Liver (tissue), 9 donors: Measurements from ENCODE around the gene C9orf72. TPM values are rescaled to one million over a fixed set of nuclear protein-coding genes. Genes with fewer than 3 reads are reported as not detected.

Source experiments
- DNase-seq: peaks from one replicate; pipeline ENCODE4 v3.0.0-alpha.2; 2017; ENCODE audit warnings: low spot score
- H3K27ac ChIP-seq, 2 donors: one replicate each; pipeline ENCODE4 v1.7.0; 2013; ENCODE audit warnings: inconsistent platforms in 2 of 2, low read length in 2 of 2, control low read depth in 1 of 2, low read depth in 1 of 2, mild to moderate bottlenecking in 1 of 2
- H3K27me3 ChIP-seq, 4 donors: one replicate each; pipeline versions ENCODE4 v1.6.1 to v1.7.0; 2013; ENCODE audit warnings: low read length in 3 of 4, inconsistent platforms in 1 of 4, mild to moderate bottlenecking in 1 of 4, moderate library complexity in 1 of 4; ENCODE audit not compliant: control insufficient read depth in 4 of 4, insufficient read depth in 4 of 4
- H3K36me3 ChIP-seq, 4 donors: one replicate each; pipeline versions ENCODE4 v1.6.1 to v1.7.0; 2013; ENCODE audit warnings: low read length in 3 of 4, mild to moderate bottlenecking in 3 of 4, low read depth in 1 of 4, moderate library complexity in 1 of 4; ENCODE audit not compliant: control insufficient read depth in 4 of 4, insufficient read depth in 3 of 4
- H3K4me1 ChIP-seq, 4 donors: one replicate each; pipeline versions ENCODE4 v1.6.1 to v1.7.0; 2013; ENCODE audit warnings: low read length in 3 of 4, mild to moderate bottlenecking in 3 of 4, moderate library complexity in 1 of 4; ENCODE audit not compliant: control insufficient read depth in 4 of 4, insufficient read depth in 4 of 4
- H3K4me3 ChIP-seq, 3 donors: one replicate each; pipeline versions ENCODE4 v1.6.1 to v1.7.0; 2013; ENCODE audit warnings: low read length in 3 of 3, control low read depth in 1 of 3, low read depth in 1 of 3, mild to moderate bottlenecking in 1 of 3
- H3K9ac ChIP-seq, 2 donors: one replicate each; pipeline ENCODE4 v1.7.0; 2013; ENCODE audit warnings: low read length in 2 of 2, mild to moderate bottlenecking in 2 of 2, moderate library complexity in 2 of 2, control low read depth in 1 of 2, low read depth in 1 of 2
- H3K9me3 ChIP-seq, 4 donors: one replicate each; pipeline versions ENCODE4 v1.6.1 to v1.7.0; 2013; ENCODE audit warnings: low read length in 3 of 4; ENCODE audit not compliant: control insufficient read depth in 4 of 4
- CTCF ChIP-seq: fragments of 150-350 bp; IDR thresholded peaks from 2 replicates; pipeline ENCODE4 v1.5.1; 2017; ENCODE audit warnings: improper control_type of control experiment, low read depth, low read length; ENCODE audit not compliant: missing input control
- EGR1 ChIP-seq, 2 donors: IDR thresholded peaks; 2 replicates each; pipeline ENCODE4 v1.6.1; 2016 to 2018; ENCODE audit warnings: antibody characterized with exemption in 2 of 2, low read depth in 2 of 2
- FOXA1 ChIP-seq: IDR thresholded peaks from 2 replicates; pipeline ENCODE4 v1.6.1; 2016; ENCODE audit warnings: antibody characterized with exemption
- FOXA2 ChIP-seq: IDR thresholded peaks from 2 replicates; pipeline ENCODE4 v1.6.1; 2016; ENCODE audit warnings: antibody characterized with exemption
- GABPA ChIP-seq, 2 donors: IDR thresholded peaks in 1 of 2; conservative IDR thresholded peaks in 1 of 2; 2 replicates each; pipeline ENCODE4 v1.6.1; 2016; ENCODE audit warnings: antibody characterized with exemption in 2 of 2, mild to moderate bottlenecking in 1 of 2, moderate library complexity in 1 of 2
- HNF4A ChIP-seq, 2 donors: conservative IDR thresholded peaks; 2 replicates each; pipeline ENCODE4 v1.6.1; 2016; ENCODE audit warnings: antibody characterized with exemption in 2 of 2, mild to moderate bottlenecking in 2 of 2
- HNF4G ChIP-seq: IDR thresholded peaks from 2 replicates; pipeline ENCODE4 v1.6.1; 2016; ENCODE audit warnings: antibody characterized with exemption
- JUND ChIP-seq, 2 donors: IDR thresholded peaks; 2 replicates each; pipeline ENCODE4 v1.6.1; 2016; ENCODE audit warnings: antibody characterized with exemption in 2 of 2
- NR2F2 ChIP-seq: IDR thresholded peaks from 2 replicates; pipeline ENCODE4 v1.6.1; 2016; ENCODE audit warnings: antibody characterized with exemption
- RAD21 ChIP-seq, 2 donors: IDR thresholded peaks; 2 replicates each; pipeline ENCODE4 v1.6.1; 2016; ENCODE audit warnings: antibody characterized with exemption in 2 of 2, mild to moderate bottlenecking in 2 of 2
- RXRA ChIP-seq, 2 donors: IDR thresholded peaks; 2 replicates each; pipeline ENCODE4 v1.6.1; 2017 to 2018; ENCODE audit warnings: antibody characterized with exemption in 2 of 2, mild to moderate bottlenecking in 1 of 2
- SP1 ChIP-seq: IDR thresholded peaks from 2 replicates; pipeline ENCODE4 v1.6.1; 2018; ENCODE audit warnings: antibody characterized with exemption, mild to moderate bottlenecking
- YY1 ChIP-seq: IDR thresholded peaks from 2 replicates; pipeline ENCODE4 v1.6.1; 2016; ENCODE audit warnings: antibody characterized with exemption, mild to moderate bottlenecking
- WGBS: extraction: QIAGEN DNeasy Blood & Tissue Kit; methylation state at CpG from one replicate; pipeline ENCODE4 v1.1.7; 2013; 5-methylcytosine and 5-hydroxymethylcytosine counted together
- polyA plus RNA-seq, 2 donors: library from polyadenylated mRNA; stranded (reverse) in 1 of 2; unstranded in 1 of 2; fragments of 200-250 nt in 1 of 2; fragments of >200 nt in 1 of 2; fragmentation: Nextera tagmentation in 1 of 2; extraction: Ambion mirVana in 1 of 2; gene quantifications; one replicate each; pipeline versions ENCODE4 v1.2.1 to v1.2.3, GENCODE V29; 2013 to 2015
- total RNA-seq, 2 donors: library from RNA; depleted of rRNA; stranded (reverse); fragments of >200 nt; gene quantifications; one replicate each; pipeline ENCODE4 v1.2.3, GENCODE V29; 2014
- TF ChIP-seq, protein P1 (sequence below): IDR thresholded peaks from 2 replicates; pipeline ENCODE4 v1.6.1; 2016; ENCODE audit warnings: antibody characterized with exemption
- TF ChIP-seq, protein P2 (sequence below): IDR thresholded peaks from 2 replicates; pipeline ENCODE4 v1.6.1; 2016; ENCODE audit warnings: antibody characterized with exemption
- donor health status: healthy.
- donor health status: healthy.
- donor health status: healthy.
- donor health status: healthy.
- donor health status: healthy.

The C9orf72 gene
- total and polyA plus RNA-seq, 4 donors = 2.8 to 14.1 (median 8.6) TPM

GRCh38 chr9:27524236-27524635 is 49.0 kb downstream of the C9orf72 start, which contains the start of gene IFNK:
IFNK (plus strand) TSS chr9:27524290; CDS start chr9:27524337, 47 bp downstream.
- Histone ChIP-seq H3K4me3 (no peak within 1 kb of the TSS), H3K9ac (no peak within 1 kb of the TSS), H3K27ac (no peak within 1 kb of the TSS), H3K36me3 (no peaks in the 10 kb centered on the region), H3K27me3 (no peaks in the 10 kb centered on the region), H3K4me1 (peaks cover 0 to 6% (median 3%) of the 10 kb centered on the region in 4 donors), H3K9me3 (no peaks in the 10 kb centered on the region)
- DNase-seq = no peak
- 93% methylated on average over 2 of the region's 2 CpGs for WGBS
- TF ChIP-seq HNF4A (conservative IDR thresholded peaks at IDR 0.05) (no peak), YY1 (no peak), RAD21 (IDR thresholded peaks at IDR 0.05) (no peak), FOXA2 (no peak), NR2F2 (no peak), EGR1 (IDR thresholded peaks at IDR 0.05; ENCODE audit: low read depth in 2 of 2) (no peak), SP1 (no peak), RXRA (IDR thresholded peaks at IDR 0.05) (no peak), GABPA (IDR thresholded peaks at IDR 0.05 in 1 of 2, conservative IDR thresholded peaks at IDR 0.05 in 1 of 2) (no peak), JUND (IDR thresholded peaks at IDR 0.05) (no peak), FOXA1 (no peak)
- TF ChIP-seq, protein P1, sequence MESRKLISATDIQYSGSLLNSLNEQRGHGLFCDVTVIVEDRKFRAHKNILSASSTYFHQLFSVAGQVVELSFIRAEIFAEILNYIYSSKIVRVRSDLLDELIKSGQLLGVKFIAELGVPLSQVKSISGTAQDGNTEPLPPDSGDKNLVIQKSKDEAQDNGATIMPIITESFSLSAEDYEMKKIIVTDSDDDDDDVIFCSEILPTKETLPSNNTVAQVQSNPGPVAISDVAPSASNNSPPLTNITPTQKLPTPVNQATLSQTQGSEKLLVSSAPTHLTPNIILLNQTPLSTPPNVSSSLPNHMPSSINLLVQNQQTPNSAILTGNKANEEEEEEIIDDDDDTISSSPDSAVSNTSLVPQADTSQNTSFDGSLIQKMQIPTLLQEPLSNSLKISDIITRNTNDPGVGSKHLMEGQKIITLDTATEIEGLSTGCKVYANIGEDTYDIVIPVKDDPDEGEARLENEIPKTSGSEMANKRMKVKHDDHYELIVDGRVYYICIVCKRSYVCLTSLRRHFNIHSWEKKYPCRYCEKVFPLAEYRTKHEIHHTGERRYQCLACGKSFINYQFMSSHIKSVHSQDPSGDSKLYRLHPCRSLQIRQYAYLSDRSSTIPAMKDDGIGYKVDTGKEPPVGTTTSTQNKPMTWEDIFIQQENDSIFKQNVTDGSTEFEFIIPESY = no peak
- TF ChIP-seq, protein P2, sequence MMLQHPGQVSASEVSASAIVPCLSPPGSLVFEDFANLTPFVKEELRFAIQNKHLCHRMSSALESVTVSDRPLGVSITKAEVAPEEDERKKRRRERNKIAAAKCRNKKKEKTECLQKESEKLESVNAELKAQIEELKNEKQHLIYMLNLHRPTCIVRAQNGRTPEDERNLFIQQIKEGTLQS = no peak

DNA sequence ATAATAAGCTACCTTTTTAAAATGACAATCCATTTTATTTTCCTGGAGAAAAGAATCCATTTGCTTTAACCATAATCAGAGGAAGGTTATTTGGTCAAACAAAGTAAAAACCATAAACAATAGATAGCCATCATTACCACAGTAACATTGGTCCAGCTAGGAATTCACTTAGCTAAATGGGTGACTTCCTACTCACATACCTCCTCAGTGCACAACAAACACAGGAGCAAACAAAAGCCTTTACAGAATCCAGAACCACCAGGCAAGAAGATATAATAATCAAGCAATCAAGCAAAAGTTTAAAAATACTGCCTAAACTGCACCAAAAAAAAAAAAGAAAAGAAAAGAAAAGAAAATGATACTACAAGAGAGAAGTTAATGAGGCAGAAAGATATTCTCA is 50.1 kb downstream of the C9orf72 start:
- no peak for TF ChIP-seq SP1
- TF ChIP-seq, protein P1 = no peak
- TF ChIP-seq GABPA (IDR thresholded peaks at IDR 0.05 in 1 of 2, conservative IDR thresholded peaks at IDR 0.05 in 1 of 2) = no peak
- TF ChIP-seq EGR1 (IDR thresholded peaks at IDR 0.05; ENCODE audit: low read depth in 2 of 2) = no peak
- no peak for DNase-seq
- no peak overlapping the region for H3K4me3 ChIP-seq
- no peak overlapping the region for H3K9ac ChIP-seq
- no peak overlapping the region for H3K27ac ChIP-seq
- no peaks in the 10 kb centered on the region for H3K4me1 ChIP-seq
- no peaks in the 10 kb centered on the region for H3K36me3 ChIP-seq
- no peaks in the 10 kb centered on the region for H3K27me3 ChIP-seq
- no peaks in the 10 kb centered on the region for H3K9me3 ChIP-seq

GRCh38 chr9:27520986-27521385 is 52.3 kb downstream of the C9orf72 start:
- TF ChIP-seq FOXA2 (no peak), NR2F2 (no peak), YY1 (no peak), CTCF (no peak), HNF4G (no peak), SP1 (no peak)
- TF ChIP-seq, protein P2 = no peak
- no peak for DNase-seq
- Histone ChIP-seq H3K27ac (no peak overlapping the region), H3K27me3 (no peaks in the 10 kb centered on the region), H3K4me1 (no peaks in the 10 kb centered on the region), H3K9ac (no peak overlapping the region), H3K4me3 (no peak overlapping the region), H3K36me3 (no peaks in the 10 kb centered on the region), H3K9me3 (no peaks in the 10 kb centered on the region)
- WGBS = 94% methylated on average over 4 of the region's 4 CpGs
